ENCODE results near the gene MAD1L1. TPM values are rescaled to one million over a fixed set of nuclear protein-coding genes. Genes with fewer than 3 reads are reported as not detected.
"Not testable (repeated sequence)": the region's sequence is repeated elsewhere in the genome, so short reads cannot be mapped to it uniquely, and the experiment has no call there.

MAD1L1 gene
- total and polyA plus RNA-seq, 2 of the 13 experiments (the other 11 are each of a cell fraction or from before 2014, with no cell fraction given): 17.4 to 64.7 TPM

DNA sequence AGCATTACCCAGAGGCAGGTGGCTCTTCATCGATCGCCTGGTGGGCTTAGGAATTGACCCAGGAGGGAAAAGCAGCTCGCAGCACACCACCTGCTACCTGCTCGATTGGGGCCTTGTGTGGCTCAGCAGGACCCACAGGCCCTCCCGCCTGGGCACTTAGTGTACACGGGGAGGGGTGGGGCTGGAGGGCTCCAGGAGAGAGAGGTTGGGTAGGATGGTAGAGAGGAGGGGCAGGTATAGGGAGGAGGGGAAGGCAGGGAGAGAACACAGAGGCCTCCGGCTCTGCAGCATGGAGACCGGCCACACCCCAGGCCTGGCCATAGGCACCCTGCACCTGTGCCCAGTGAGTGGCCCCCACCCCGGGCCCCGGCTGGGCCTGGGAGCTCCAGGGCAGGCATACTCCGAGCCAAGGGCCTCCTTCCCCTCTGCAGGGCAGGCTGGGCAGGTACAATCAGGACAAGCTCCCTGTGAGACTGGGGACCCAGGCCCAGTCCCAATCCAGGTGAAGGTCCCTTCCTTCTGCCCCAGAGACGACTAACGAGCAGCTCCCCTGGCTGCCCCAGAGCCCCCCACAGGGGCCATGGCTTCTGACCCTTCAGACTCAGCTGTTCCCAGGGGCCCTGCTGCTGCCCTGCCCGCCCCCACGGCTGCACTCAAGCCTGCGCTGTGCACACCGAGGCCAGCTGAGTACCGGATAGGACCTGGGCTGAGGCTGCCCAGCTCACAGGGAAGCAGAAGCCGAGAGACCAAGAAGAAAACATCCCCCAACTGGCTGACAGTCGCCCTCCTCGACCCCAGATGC is 358.0 kb downstream of the MAD1L1 start:
- ATAC-seq: peak; percentile 62
- FAIRE-seq; intact Hi-C loops (cut with micrococcal nuclease; ENCODE audit: unreplicated experiment); H3K9ac ChIP-seq (ENCODE audit: insufficient read depth, low read depth, low read length); H3K36me3 ChIP-seq (replicated peaks in 1 of 2; ENCODE audit: control insufficient read depth in 1 of 2, insufficient read depth in 2 of 2, low read length in 2 of 2); BruUV-seq (replicated peaks); H2AFZ ChIP-seq (ENCODE audit: low read length); H3K79me2 ChIP-seq (ENCODE audit: insufficient read depth, low read length); H3K27me3 ChIP-seq (ENCODE audit: control insufficient read depth in 1 of 2, insufficient read depth in 2 of 2, low read length in 2 of 2); CTCF ChIA-PET (ENCODE audit: low intra/inter-chr PET ratio, low total read pairs); DNase-seq (ENCODE audit: low spot score); POLR2A ChIA-PET; H4K20me1 ChIP-seq (ENCODE audit: insufficient read depth, low read length); H3K9me3 ChIP-seq (ENCODE audit: low read length): not testable (repeated sequence)
- WGBS (ENCODE audit: low lambda C conversion rate): 44% methylated on average over 15 of the region's 21 CpGs
- TF ChIP-seq ZNF883 (CRISPR knock-in tag; IDR thresholded peaks at IDR 0.05; ENCODE audit: not compliant biosample characterization) (peak; percentile 43), ZNF33B (CRISPR knock-in tag; IDR thresholded peaks at IDR 0.05) (0 out of 2 replicates have a peak, but pooled peaks have one; percentile 42), POGZ (CRISPR knock-in tag; IDR thresholded peaks at IDR 0.05) (0 out of 2 replicates have a peak, but pooled peaks have one; percentile 5), ZSCAN25 (CRISPR knock-in tag; IDR thresholded peaks at IDR 0.05) (peak; percentile 77; the same call in 1 of the 2 replicates), ZNF451 (CRISPR knock-in tag; IDR thresholded peaks at IDR 0.05) (0 out of 2 replicates have a peak, but pooled peaks have one; percentile 40), ZNF160 (CRISPR knock-in tag; IDR thresholded peaks at IDR 0.05) (0 out of 2 replicates have a peak, but pooled peaks have one; percentile 39), BORCS8-MEF2B (CRISPR knock-in tag; IDR thresholded peaks at IDR 0.05) (0 out of 2 replicates have a peak, but pooled peaks have one; percentile 19), MTA1 (CRISPR knock-in tag; IDR thresholded peaks at IDR 0.05; ENCODE audit: borderline replicate concordance) (0 out of 2 replicates have a peak, but pooled peaks have one; percentile 16)
- TF ChIP-seq, protein P1, sequence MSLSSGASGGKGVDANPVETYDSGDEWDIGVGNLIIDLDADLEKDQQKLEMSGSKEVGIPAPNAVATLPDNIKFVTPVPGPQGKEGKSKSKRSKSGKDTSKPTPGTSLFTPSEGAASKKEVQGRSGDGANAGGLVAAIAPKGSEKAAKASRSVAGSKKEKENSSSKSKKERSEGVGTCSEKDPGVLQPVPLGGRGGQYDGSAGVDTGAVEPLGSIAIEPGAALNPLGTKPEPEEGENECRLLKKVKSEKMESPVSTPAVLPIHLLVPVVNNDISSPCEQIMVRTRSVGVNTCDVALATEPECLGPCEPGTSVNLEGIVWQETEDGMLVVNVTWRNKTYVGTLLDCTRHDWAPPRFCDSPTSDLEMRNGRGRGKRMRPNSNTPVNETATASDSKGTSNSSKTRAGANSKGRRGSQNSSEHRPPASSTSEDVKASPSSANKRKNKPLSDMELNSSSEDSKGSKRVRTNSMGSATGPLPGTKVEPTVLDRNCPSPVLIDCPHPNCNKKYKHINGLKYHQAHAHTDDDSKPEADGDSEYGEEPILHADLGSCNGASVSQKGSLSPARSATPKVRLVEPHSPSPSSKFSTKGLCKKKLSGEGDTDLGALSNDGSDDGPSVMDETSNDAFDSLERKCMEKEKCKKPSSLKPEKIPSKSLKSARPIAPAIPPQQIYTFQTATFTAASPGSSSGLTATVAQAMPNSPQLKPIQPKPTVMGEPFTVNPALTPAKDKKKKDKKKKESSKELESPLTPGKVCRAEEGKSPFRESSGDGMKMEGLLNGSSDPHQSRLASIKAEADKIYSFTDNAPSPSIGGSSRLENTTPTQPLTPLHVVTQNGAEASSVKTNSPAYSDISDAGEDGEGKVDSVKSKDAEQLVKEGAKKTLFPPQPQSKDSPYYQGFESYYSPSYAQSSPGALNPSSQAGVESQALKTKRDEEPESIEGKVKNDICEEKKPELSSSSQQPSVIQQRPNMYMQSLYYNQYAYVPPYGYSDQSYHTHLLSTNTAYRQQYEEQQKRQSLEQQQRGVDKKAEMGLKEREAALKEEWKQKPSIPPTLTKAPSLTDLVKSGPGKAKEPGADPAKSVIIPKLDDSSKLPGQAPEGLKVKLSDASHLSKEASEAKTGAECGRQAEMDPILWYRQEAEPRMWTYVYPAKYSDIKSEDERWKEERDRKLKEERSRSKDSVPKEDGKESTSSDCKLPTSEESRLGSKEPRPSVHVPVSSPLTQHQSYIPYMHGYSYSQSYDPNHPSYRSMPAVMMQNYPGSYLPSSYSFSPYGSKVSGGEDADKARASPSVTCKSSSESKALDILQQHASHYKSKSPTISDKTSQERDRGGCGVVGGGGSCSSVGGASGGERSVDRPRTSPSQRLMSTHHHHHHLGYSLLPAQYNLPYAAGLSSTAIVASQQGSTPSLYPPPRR (CRISPR knock-in tag; IDR thresholded peaks at IDR 0.05; ENCODE audit: borderline replicate concordance): 0 out of 2 replicates have a peak, but pooled peaks have one; percentile 30
- Histone ChIP-seq H3K4me2 (ENCODE audit: low read depth, low read length) (peak overlapping the region; percentile 61), H3K4me3 (replicated peaks in 1 of 3; ENCODE audit: insufficient read depth in 1 of 3, low read depth in 2 of 3, low read length in 3 of 3) (peak overlapping the region in 1 of 3 experiments; percentile 40; a peak in 1 of 6 replicates), H3K4me1 (ENCODE audit: insufficient read depth, low read length) (peaks cover 57% of the 10 kb centered on the region), H3K27ac (ENCODE audit: extremely low read length, insufficient read depth, low read length) (peak overlapping the region; percentile 71)
- in situ Hi-C loops (cut with HindIII; ENCODE audit: extremely low pct_ligation_motif_present, low pct_unique_long_range_greater_than_20kb): loop anchor here (5.0 kb wide), 1 partner anchor 62 kb away; no protein-coding TSS in a partner anchor

All from HepG2 (cell line).